Measurements from ENCODE around the gene GNG12.

DNA sequence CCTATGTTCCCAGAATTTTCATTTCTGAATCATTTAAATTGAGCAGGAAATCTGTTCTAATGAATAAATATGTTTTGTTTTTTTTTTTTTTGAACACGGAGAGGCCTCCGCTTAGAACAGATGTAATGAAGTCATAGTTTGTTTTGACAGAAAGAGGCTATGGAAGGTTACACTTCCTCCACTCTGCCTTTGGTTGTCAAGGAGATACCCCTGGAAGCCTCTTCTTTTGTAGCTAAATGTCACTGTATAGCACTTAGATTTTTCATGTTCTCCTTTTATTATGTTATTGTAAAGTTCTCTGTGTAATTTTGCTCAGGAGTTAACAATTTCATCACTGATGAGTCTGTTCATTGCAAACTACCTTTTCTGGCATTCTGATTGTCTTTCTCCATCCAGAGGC lies 22.7 kb upstream of the GNG12 start:
- TF ChIP-seq CTCF (conservative IDR thresholded peaks at IDR 0.05; ENCODE audit: low read length) = no peak
- TF ChIP-seq EZH2phosphoT487 (IDR thresholded peaks at IDR 0.05; ENCODE audit: borderline replicate concordance) = no peak
